Neural progenitor cell (in vitro differentiated cells): Measurements from ENCODE around the gene UNC13B. TPM values are rescaled to one million over a fixed set of nuclear protein-coding genes. Genes with fewer than 3 reads are reported as not detected.

Source experiments
- DNase-seq: peaks from one replicate; pipeline ENCODE4 v3.0.0-alpha.2; 2016; ENCODE audit warnings: low spot score
- H2AFZ ChIP-seq: fragments of 200-600 bp; sonication (generic); replicated peaks from 2 replicates; pipeline ENCODE4 v1.6.1; 2016; ENCODE audit warnings: antibody characterized with exemption
- H3F3A ChIP-seq: fragments of 200-600 bp; sonication (generic); 2 replicates; pipeline ENCODE4 v1.6.1; 2016; ENCODE audit warnings: antibody characterized with exemption, low read depth
- H3K27ac ChIP-seq: fragments of 200-600 bp; sonication (generic); 2 replicates; pipeline ENCODE4 v1.5.1; 2016; ENCODE audit warnings: mild to moderate bottlenecking
- H3K27me3 ChIP-seq: fragments of 200-600 bp; sonication (generic); 2 replicates; pipeline ENCODE4 v1.6.1; 2016; ENCODE audit warnings: mild to moderate bottlenecking, moderate library complexity
- H3K36me3 ChIP-seq: fragments of 200-600 bp; sonication (generic); 2 replicates; pipeline ENCODE4 v1.5.1; 2016
- H3K4me1 ChIP-seq: fragments of 200-600 bp; sonication (generic); 2 replicates; pipeline ENCODE4 v1.6.1; 2016; ENCODE audit warnings: mixed run types
- H3K4me2 ChIP-seq: fragments of 200-600 bp; sonication (generic); 2 replicates; pipeline ENCODE4 v1.6.1; 2016
- H3K4me3 ChIP-seq: fragments of 200-600 bp; sonication (generic); 2 replicates; pipeline ENCODE4 v1.5.1; 2016
- H3K79me2 ChIP-seq: fragments of 200-600 bp; sonication (generic); 2 replicates; pipeline ENCODE4 v1.6.1; 2016; ENCODE audit warnings: low read depth
- H3K9ac ChIP-seq: fragments of 200-600 bp; sonication (generic); 2 replicates; pipeline ENCODE4 v1.6.1; 2016
- H3K9me3 ChIP-seq: fragments of 200-600 bp; sonication (generic); 2 replicates; pipeline ENCODE4 v1.5.1; 2016; ENCODE audit warnings: low read depth
- H4K20me1 ChIP-seq: fragments of 200-600 bp; sonication (generic); 2 replicates; pipeline ENCODE4 v1.6.1; 2016; ENCODE audit warnings: low read depth
- H3K27ac Mint-ChIP-seq: 3 replicates; pipeline ENCODE4 v1.8.0; 2021; ENCODE audit warnings: mixed read lengths
- H3K27me3 Mint-ChIP-seq: 2 replicates; pipeline ENCODE4 v1.8.0; 2022; ENCODE audit warnings: low read depth, mild to moderate bottlenecking, inconsistent platforms, moderate library complexity, mixed read lengths; ENCODE audit not compliant: insufficient read depth
- H3K36me3 Mint-ChIP-seq: 3 replicates; pipeline ENCODE4 v1.8.0; 2021; ENCODE audit warnings: mixed read lengths
- H3K4me1 Mint-ChIP-seq: 3 replicates; pipeline ENCODE4 v1.8.0; 2021; ENCODE audit warnings: mixed read lengths
- H3K4me3 Mint-ChIP-seq: 3 replicates; pipeline ENCODE4 v1.8.0; 2021; ENCODE audit warnings: mild to moderate bottlenecking, moderate library complexity, mixed read lengths
- H3K9me3 Mint-ChIP-seq: 3 replicates; pipeline ENCODE4 v1.8.0; 2020; ENCODE audit warnings: mixed read lengths
- EZH2 ChIP-seq: fragments of 200-600 bp; sonication (generic); IDR thresholded peaks from 2 replicates; pipeline ENCODE4 v1.6.1; 2017; ENCODE audit warnings: antibody characterized with exemption, mild to moderate bottlenecking, moderate library complexity
- EZH2phosphoT487 ChIP-seq: fragments of 200-600 bp; sonication (generic); IDR thresholded peaks from 2 replicates; pipeline ENCODE4 v1.6.1; 2017; ENCODE audit warnings: antibody characterized with exemption
- total RNA-seq: library from RNA; depleted of rRNA; stranded (reverse); fragments of >200 nt; gene quantifications from 2 replicates; pipeline ENCODE4 v1.2.3, GENCODE V29; 2015; ENCODE audit warnings: low replicate concordance
- TF ChIP-seq, protein P1 (sequence below): fragments of 200-600 bp; sonication (generic); IDR thresholded peaks from 2 replicates; pipeline ENCODE4 v1.5.1; 2017; ENCODE audit warnings: antibody characterized with exemption, mild to moderate bottlenecking

The UNC13B gene
- total RNA-seq, 1 donor from 2014 or later: 40.7 TPM

DNA sequence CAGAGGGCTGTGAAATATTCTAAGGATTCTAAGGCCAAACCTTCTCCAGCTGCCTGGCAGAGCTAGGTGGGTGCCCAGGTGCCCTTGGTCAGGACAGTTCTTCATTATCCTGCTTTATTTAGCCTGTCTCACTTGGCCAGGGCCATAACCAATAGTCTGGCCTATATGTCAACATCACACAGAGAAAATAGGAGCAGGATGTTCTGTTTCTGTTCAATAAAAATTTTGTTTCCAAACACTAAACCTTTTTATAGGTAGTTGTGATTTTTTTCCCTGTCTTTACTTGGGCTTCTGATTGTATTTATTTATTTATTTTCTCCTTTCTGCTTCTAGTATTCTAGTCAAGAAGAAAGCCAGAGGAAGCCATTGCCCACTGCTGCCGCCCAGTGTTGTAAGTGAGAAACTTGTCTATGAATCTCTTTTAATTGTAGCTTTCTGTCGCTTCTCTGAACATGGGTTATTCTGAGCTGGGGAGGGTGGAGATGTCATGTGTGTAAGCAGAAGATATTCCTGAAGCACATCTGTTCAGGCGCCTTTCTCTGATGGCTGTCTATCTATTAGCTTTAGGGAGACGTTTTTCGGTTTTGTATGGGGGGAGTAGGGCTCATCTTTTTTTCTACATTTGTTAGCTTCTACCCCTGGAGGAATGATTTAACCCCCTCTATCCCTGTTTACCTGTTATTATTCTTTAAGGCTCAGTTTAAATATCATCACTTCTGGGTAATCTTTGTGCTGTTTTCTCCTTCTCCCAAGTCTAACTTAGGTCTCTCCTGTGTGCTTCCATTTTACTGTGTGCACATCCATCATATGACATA, 97.1 kb downstream of the UNC13B start:
- no peak overlapping the region for H3K27ac Mint-ChIP-seq
- Histone ChIP-seq H3K27me3 (no peaks in the 10 kb centered on the region), H3K9me3 (no peaks in the 10 kb centered on the region), H2AFZ (no peak overlapping the region), H3K4me2 (no peak overlapping the region), H4K20me1 (no peaks in the 10 kb centered on the region), H3K36me3 (no peaks in the 10 kb centered on the region), H3K4me1 (no peaks in the 10 kb centered on the region), H3K9ac (no peak overlapping the region), H3K27ac (no peak overlapping the region), H3K4me3 (no peak overlapping the region), H3K79me2 (no peaks in the 10 kb centered on the region), H3F3A (peaks cover 8% of the 10 kb centered on the region)
- DNase-seq: peak; percentile 71
- no peak overlapping the region for H3K4me3 Mint-ChIP-seq
- H3K9me3 Mint-ChIP-seq: no peaks in the 10 kb centered on the region
- no peaks in the 10 kb centered on the region for H3K36me3 Mint-ChIP-seq
- TF ChIP-seq, protein P1, sequence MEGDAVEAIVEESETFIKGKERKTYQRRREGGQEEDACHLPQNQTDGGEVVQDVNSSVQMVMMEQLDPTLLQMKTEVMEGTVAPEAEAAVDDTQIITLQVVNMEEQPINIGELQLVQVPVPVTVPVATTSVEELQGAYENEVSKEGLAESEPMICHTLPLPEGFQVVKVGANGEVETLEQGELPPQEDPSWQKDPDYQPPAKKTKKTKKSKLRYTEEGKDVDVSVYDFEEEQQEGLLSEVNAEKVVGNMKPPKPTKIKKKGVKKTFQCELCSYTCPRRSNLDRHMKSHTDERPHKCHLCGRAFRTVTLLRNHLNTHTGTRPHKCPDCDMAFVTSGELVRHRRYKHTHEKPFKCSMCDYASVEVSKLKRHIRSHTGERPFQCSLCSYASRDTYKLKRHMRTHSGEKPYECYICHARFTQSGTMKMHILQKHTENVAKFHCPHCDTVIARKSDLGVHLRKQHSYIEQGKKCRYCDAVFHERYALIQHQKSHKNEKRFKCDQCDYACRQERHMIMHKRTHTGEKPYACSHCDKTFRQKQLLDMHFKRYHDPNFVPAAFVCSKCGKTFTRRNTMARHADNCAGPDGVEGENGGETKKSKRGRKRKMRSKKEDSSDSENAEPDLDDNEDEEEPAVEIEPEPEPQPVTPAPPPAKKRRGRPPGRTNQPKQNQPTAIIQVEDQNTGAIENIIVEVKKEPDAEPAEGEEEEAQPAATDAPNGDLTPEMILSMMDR: peak; percentile 71
- TF ChIP-seq EZH2: no peak
- H3K27me3 Mint-ChIP-seq: peaks cover 2% of the 10 kb centered on the region
- H3K4me1 Mint-ChIP-seq: peaks cover 3% of the 10 kb centered on the region

DNA sequence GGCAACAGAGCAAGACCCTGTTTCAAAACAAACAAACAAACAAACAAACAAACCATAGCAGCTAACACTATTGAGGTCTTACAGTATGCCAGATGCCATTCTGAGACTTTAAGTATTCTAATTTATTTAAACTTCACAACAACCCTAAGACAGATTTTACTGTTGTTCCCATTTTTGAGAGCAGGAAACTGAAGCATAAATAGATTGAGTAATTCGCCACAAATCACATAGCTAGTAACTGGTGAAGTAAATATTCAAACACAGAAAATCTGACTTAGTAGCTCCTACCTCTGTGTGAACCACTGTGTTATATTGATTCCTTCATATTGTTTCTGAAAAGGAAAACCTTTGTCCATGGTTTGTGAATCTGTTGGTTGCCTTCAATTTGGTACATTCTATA, 98.4 kb downstream of the UNC13B start:
- no peaks in the 10 kb centered on the region for H3K9me3 ChIP-seq
- H3K27me3 ChIP-seq: no peaks in the 10 kb centered on the region
- H3K27ac Mint-ChIP-seq: no peak overlapping the region
- H3K4me3 Mint-ChIP-seq: no peak overlapping the region
- H3K4me1 ChIP-seq: no peaks in the 10 kb centered on the region
- no peaks in the 10 kb centered on the region for H3K9me3 Mint-ChIP-seq
- no peaks in the 10 kb centered on the region for H3K79me2 ChIP-seq
- no peaks in the 10 kb centered on the region for H4K20me1 ChIP-seq
- no peak overlapping the region for H2AFZ ChIP-seq
- no peak overlapping the region for H3K4me3 ChIP-seq
- peaks cover 2% of the 10 kb centered on the region for H3K27me3 Mint-ChIP-seq
- no peaks in the 10 kb centered on the region for H3K36me3 ChIP-seq
- no peak overlapping the region for H3K9ac ChIP-seq
- H3K4me1 Mint-ChIP-seq: no peaks in the 10 kb centered on the region
- no peak overlapping the region for H3K4me2 ChIP-seq
- peaks cover 6% of the 10 kb centered on the region for H3F3A ChIP-seq
- no peaks in the 10 kb centered on the region for H3K36me3 Mint-ChIP-seq
- no peak for DNase-seq
- no peak overlapping the region for H3K27ac ChIP-seq
- TF ChIP-seq EZH2phosphoT487: no peak
- TF ChIP-seq, protein P1: no peak
- no peak for TF ChIP-seq EZH2

DNA sequence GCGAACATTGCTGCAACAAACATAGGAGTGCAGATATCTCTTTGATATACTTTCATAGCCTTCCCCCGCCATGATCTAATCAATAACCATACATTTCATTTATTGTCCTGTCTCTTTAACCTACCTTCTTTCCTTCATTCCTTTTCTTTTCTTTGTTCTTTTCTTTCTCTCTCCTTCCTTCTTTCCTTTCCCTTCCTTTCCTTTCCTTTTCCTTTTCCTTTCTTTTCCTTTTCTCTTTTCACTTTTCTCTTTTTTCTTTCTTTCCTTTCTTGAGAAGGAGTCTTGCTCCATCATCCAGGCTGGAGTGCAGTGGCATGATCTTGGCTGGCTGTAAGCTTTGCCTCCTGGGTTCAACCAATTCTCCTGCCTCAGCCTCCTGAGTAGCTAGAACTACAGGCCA, 100.3 kb downstream of the UNC13B start:
- Histone ChIP-seq H3K27me3 (no peaks in the 10 kb centered on the region), H3K4me1 (no peaks in the 10 kb centered on the region), H2AFZ (no peak overlapping the region), H3K9me3 (no peaks in the 10 kb centered on the region), H3K27ac (no peak overlapping the region), H3K36me3 (no peaks in the 10 kb centered on the region), H3K79me2 (no peaks in the 10 kb centered on the region), H3K4me3 (no peak overlapping the region), H3F3A (no peaks in the 10 kb centered on the region), H3K4me2 (no peak overlapping the region), H4K20me1 (no peaks in the 10 kb centered on the region), H3K9ac (no peak overlapping the region)
- H3K4me3 Mint-ChIP-seq: no peak overlapping the region
- no peak overlapping the region for H3K27ac Mint-ChIP-seq
- DNase-seq: no peak
- H3K4me1 Mint-ChIP-seq: no peaks in the 10 kb centered on the region
- peaks cover 2% of the 10 kb centered on the region for H3K27me3 Mint-ChIP-seq
- TF ChIP-seq EZH2: no peak
- TF ChIP-seq, protein P1: no peak
- TF ChIP-seq EZH2phosphoT487: no peak
- no peaks in the 10 kb centered on the region for H3K9me3 Mint-ChIP-seq
- H3K36me3 Mint-ChIP-seq: no peaks in the 10 kb centered on the region
